CD14-positive monocyte (primary cell): ENCODE data around the gene MAPK1IP1L. TPM values are rescaled to one million over a fixed set of nuclear protein-coding genes. Genes with fewer than 3 reads are reported as not detected.

Experiments used
- DNase-seq, 3 donors: peaks; one replicate each; pipeline ENCODE4 v3.0.0-alpha.2; 2011 to 2022
- H2AFZ ChIP-seq: 2 replicates; pipeline ENCODE4 v1.6.0; 2012; ENCODE audit warnings: mild to moderate bottlenecking, low read depth, low read length, inconsistent platforms; ENCODE audit not compliant: insufficient read depth, poor library complexity, severe bottlenecking
- H3K27ac ChIP-seq, 2 donors: 1 replicate in 1 of 2; 2 replicates in 1 of 2; pipeline ENCODE4 v1.5.1; 2012 to 2013; ENCODE audit warnings: low read length in 2 of 2, control low read depth in 1 of 2, inconsistent platforms in 1 of 2, low read depth in 1 of 2, mild to moderate bottlenecking in 1 of 2
- H3K27me3 ChIP-seq, 2 donors: one replicate each; pipeline versions ENCODE4 v1.6.0 to v1.6.1; 2011 to 2013; ENCODE audit warnings: low read length in 2 of 2; ENCODE audit not compliant: control insufficient read depth in 2 of 2, insufficient read depth in 2 of 2
- H3K36me3 ChIP-seq, 2 donors: replicated peaks in 1 of 2; 1 replicate in 1 of 2; 2 replicates in 1 of 2; pipeline versions ENCODE4 v1.5.1 to v1.6.1; 2012 to 2013; ENCODE audit warnings: low read length in 2 of 2, control low read depth in 1 of 2, inconsistent platforms in 1 of 2, mild to moderate bottlenecking in 1 of 2; ENCODE audit not compliant: insufficient read depth in 2 of 2, control insufficient read depth in 1 of 2
- H3K4me1 ChIP-seq, 2 donors: 1 replicate in 1 of 2; 2 replicates in 1 of 2; pipeline versions ENCODE4 v1.5.1 to v1.6.1; 2012 to 2013; ENCODE audit warnings: low read length in 2 of 2, control low read depth in 1 of 2, inconsistent platforms in 1 of 2, mild to moderate bottlenecking in 1 of 2, moderate library complexity in 1 of 2; ENCODE audit not compliant: insufficient read depth in 2 of 2, control insufficient read depth in 1 of 2
- H3K4me2 ChIP-seq: replicated peaks from 2 replicates; pipeline ENCODE3; 2012; ENCODE audit warnings: low read length, moderate library complexity, mild to moderate bottlenecking; ENCODE audit not compliant: poor library complexity, severe bottlenecking; ENCODE audit errors: extremely low read depth
- H3K4me3 ChIP-seq, 3 experiments: fragments of 200-600 bp in 1 of 3; sonication (generic) in 1 of 3; replicated peaks in 1 of 3; 1 replicate in 2 of 3; 2 replicates in 1 of 3; pipeline ENCODE4 v1.5.1; 2011 to 2013; ENCODE audit warnings: low read length in 3 of 3, mild to moderate bottlenecking in 3 of 3, control low read depth in 2 of 3, low read depth in 2 of 3, inconsistent platforms in 1 of 3, moderate library complexity in 1 of 3
- H3K79me2 ChIP-seq: 2 replicates; pipeline ENCODE4 v1.6.0; 2012; ENCODE audit warnings: mild to moderate bottlenecking, control low read depth, inconsistent platforms, low read length, moderate library complexity; ENCODE audit not compliant: insufficient read depth
- H3K9ac ChIP-seq: 2 replicates; pipeline ENCODE4 v1.6.0; 2017; ENCODE audit warnings: low read length, mild to moderate bottlenecking; ENCODE audit not compliant: insufficient read depth, poor library complexity, severe bottlenecking
- H3K9me3 ChIP-seq, 2 donors: replicated peaks in 1 of 2; 1 replicate in 1 of 2; 2 replicates in 1 of 2; pipeline versions ENCODE4 v1.5.1 to v1.6.1; 2012 to 2013; ENCODE audit warnings: low read length in 2 of 2, control low read depth in 1 of 2; ENCODE audit not compliant: control insufficient read depth in 1 of 2, insufficient read depth in 1 of 2
- H4K20me1 ChIP-seq: 2 replicates; pipeline ENCODE4 v1.6.0; 2012; ENCODE audit warnings: mild to moderate bottlenecking, low read length, control low read depth, moderate library complexity; ENCODE audit not compliant: insufficient read depth
- H3K27ac Mint-ChIP-seq, 7 donors: one replicate each; pipeline ENCODE4 v1.8.0; 2020; ENCODE audit warnings: mild to moderate bottlenecking in 7 of 7, mixed read lengths in 7 of 7, moderate library complexity in 6 of 7, inconsistent platforms in 2 of 7
- H3K27me3 Mint-ChIP-seq, 3 donors: one replicate each; pipeline ENCODE4 v1.8.0; 2021 to 2022; ENCODE audit warnings: low read depth in 3 of 3, mild to moderate bottlenecking in 3 of 3, mixed read lengths in 3 of 3, moderate library complexity in 3 of 3, inconsistent platforms in 1 of 3
- H3K36me3 Mint-ChIP-seq, 2 donors: one replicate each; pipeline ENCODE4 v1.8.0; 2020; ENCODE audit warnings: mixed read lengths in 2 of 2, inconsistent platforms in 1 of 2, mild to moderate bottlenecking in 1 of 2
- H3K4me1 Mint-ChIP-seq: one replicate; pipeline ENCODE4 v1.8.0; 2020; ENCODE audit warnings: mild to moderate bottlenecking, mixed read lengths
- H3K4me3 Mint-ChIP-seq, 2 donors: one replicate each; pipeline ENCODE4 v1.8.0; 2020; ENCODE audit warnings: mild to moderate bottlenecking in 2 of 2, mixed read lengths in 2 of 2, moderate library complexity in 1 of 2
- H3K9me3 Mint-ChIP-seq, 7 donors: one replicate each; pipeline ENCODE4 v1.8.0; 2020 to 2022; ENCODE audit warnings: mixed read lengths in 7 of 7, mild to moderate bottlenecking in 6 of 7, moderate library complexity in 6 of 7, inconsistent platforms in 2 of 7
- CTCF ChIP-seq: fragments of 200-600 bp; IDR thresholded peaks from one replicate; pipeline ENCODE4 v1.8.0; 2022; ENCODE audit warnings: antibody characterized with exemption, mild to moderate bottlenecking
- WGBS: methylation state at CpG from one replicate; pipeline ENCODE4 v1.1.5; 2013; ENCODE audit warnings: missing lambda C conversion rate; ENCODE audit not compliant: insufficient coverage; 5-methylcytosine and 5-hydroxymethylcytosine counted together
- intact Hi-C, 2 donors: fragments of 100-400 bp; cut with micrococcal nuclease; formaldehyde crosslinking; loops; one replicate each; pipeline versions ENCODE4 v1.15.0 to v1.15.1; 2023
- polyA plus RNA-seq, 3 donors: library from polyadenylated mRNA; depleted of rRNA in 1 of 3; unstranded in 2 of 3; stranded (reverse) in 1 of 3; fragments of 300-500 nt in 2 of 3; fragments of >200 nt in 1 of 3; fragmentation: Illumina TruSeq in 2 of 3; gene quantifications; 1 replicate in 2 of 3; 2 replicates in 1 of 3; pipeline ENCODE4 v1.2.3, GENCODE V29; 2012 to 2021

The MAPK1IP1L gene
- polyA plus RNA-seq, 3 donors = 44.8 to 89.8 (median 67.8) TPM

- H3K27me3 Mint-ChIP-seq = peaks cover 0 to 7% (median 1%) of the 10 kb centered on the region in 3 donors
- Histone ChIP-seq H4K20me1 (no peaks in the 10 kb centered on the region), H3K27me3 (no peaks in the 10 kb centered on the region), H3K4me1 (peaks cover 34 to 40% of the 10 kb centered on the region in 2 donors), H3K9ac (no peak overlapping the region), H2AFZ (no peak overlapping the region), H3K4me3 (no peak overlapping the region), H3K9me3 (peaks cover 0 to 1% of the 10 kb centered on the region in 2 donors), H3K4me2 (no peak overlapping the region), H3K36me3 (no peaks in the 10 kb centered on the region), H3K79me2 (no peaks in the 10 kb centered on the region), H3K27ac (no peak overlapping the region)
- intact Hi-C loops = no loop called here
- H3K4me3 Mint-ChIP-seq = no peak overlapping the region
- peaks cover 7 to 13% of the 10 kb centered on the region in 2 donors for H3K36me3 Mint-ChIP-seq
- peaks cover 0 to 14% (median 2%) of the 10 kb centered on the region in 7 donors for H3K9me3 Mint-ChIP-seq
- TF ChIP-seq CTCF = no peak
- DNase-seq = no peak
- H3K27ac Mint-ChIP-seq = peak overlapping the region in 1 of 7 donors; percentile 10
- H3K4me1 Mint-ChIP-seq = peaks cover 28% of the 10 kb centered on the region
- 96% methylated on average over 8 of the region's 10 CpGs for WGBS
These were observed 59.8 kb downstream of the MAPK1IP1L start for GRCh38 chr14:55111122-55111708.

GRCh38 chr14:55114720-55115119, 63.3 kb downstream of the MAPK1IP1L start:
- no peak overlapping the region for H3K27ac Mint-ChIP-seq
- Histone ChIP-seq H3K36me3 (no peaks in the 10 kb centered on the region), H3K4me1 (peaks cover 43 to 45% of the 10 kb centered on the region in 2 donors), H3K79me2 (no peaks in the 10 kb centered on the region), H3K27me3 (no peaks in the 10 kb centered on the region), H3K9me3 (no peaks in the 10 kb centered on the region), H3K4me3 (no peak overlapping the region), H4K20me1 (no peaks in the 10 kb centered on the region), H3K27ac (no peak overlapping the region), H3K4me2 (no peak overlapping the region), H2AFZ (no peak overlapping the region), H3K9ac (no peak overlapping the region)
- no CpG with 5 or more reads among the region's 2 CpGs for WGBS
- peaks cover under 1 to 3% of the 10 kb centered on the region in 2 donors for H3K36me3 Mint-ChIP-seq
- H3K27me3 Mint-ChIP-seq = peaks cover 0 to 9% (median 1%) of the 10 kb centered on the region in 3 donors
- H3K4me1 Mint-ChIP-seq = peaks cover 39% of the 10 kb centered on the region
- intact Hi-C loops = no loop called here
- no peak for DNase-seq
- peaks cover 0 to 3% (median 0%) of the 10 kb centered on the region in 7 donors for H3K9me3 Mint-ChIP-seq
- no peak for TF ChIP-seq CTCF
- no peak overlapping the region for H3K4me3 Mint-ChIP-seq
